NCI-H82 (cell line): ENCODE data around the gene PKP4.

ENCODE experiments used
- DNase-seq: peaks from one replicate; lab custom pipeline; 2025; lab: John Stamatoyannopoulos, UW

PKP4 gene

DNA sequence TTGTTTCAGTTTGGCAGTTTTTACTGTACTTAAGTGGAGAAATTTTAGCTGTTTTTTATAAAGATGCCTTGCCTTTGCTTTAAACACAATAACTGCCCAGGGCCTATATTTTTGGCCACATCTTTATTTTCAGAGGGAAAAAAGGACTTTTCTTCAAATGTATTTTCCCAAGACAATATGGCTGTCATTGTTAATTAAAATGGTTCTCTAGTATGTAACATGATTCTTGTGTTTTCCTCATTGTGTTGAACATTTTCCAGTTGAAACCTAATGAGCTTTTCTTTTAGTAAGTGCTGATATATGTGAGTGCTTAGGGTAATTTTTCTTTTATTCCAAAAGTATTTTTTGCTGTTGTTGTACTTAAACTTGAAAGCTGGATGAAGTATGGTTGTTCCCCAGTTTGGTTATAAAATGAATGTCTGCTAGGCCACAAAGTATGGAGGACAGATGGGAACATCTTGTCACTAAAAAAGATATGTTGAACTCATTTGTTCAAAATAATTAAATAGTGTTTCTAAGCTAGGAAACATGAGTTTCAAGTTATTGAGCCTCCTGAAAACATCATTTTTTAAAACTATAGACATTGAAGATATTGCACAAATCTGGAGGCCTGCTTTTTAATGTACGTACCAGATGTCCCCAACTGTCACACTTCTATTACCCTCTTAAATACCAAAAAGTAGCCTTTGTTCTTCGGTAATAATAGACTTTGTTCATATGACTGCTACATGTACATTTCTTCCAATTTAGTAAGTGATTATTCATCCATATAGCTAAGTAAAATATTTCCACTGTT lies 190.9 kb downstream of the PKP4 start:
- no peak for DNase-seq

DNA sequence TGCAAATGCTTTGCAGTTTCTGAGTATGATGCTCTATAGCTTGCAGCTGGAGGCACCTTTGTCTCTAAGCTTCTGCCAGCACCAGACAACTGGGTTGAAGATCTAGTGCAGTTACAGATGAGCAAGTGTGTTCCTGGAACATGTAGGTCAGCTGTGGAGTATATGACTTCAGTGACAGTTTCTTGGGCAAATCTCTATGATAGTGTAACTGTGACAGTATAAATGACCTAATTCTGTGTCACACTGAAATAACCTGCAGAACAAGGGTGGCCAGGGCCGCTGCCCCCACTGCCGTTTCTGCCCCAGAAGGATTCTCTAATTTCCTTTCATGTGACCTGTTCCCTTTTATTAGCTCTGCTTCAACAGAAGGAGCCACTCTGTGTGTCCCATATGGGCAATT lies 193.1 kb downstream of the PKP4 start:
- DNase-seq: no peak

DNA sequence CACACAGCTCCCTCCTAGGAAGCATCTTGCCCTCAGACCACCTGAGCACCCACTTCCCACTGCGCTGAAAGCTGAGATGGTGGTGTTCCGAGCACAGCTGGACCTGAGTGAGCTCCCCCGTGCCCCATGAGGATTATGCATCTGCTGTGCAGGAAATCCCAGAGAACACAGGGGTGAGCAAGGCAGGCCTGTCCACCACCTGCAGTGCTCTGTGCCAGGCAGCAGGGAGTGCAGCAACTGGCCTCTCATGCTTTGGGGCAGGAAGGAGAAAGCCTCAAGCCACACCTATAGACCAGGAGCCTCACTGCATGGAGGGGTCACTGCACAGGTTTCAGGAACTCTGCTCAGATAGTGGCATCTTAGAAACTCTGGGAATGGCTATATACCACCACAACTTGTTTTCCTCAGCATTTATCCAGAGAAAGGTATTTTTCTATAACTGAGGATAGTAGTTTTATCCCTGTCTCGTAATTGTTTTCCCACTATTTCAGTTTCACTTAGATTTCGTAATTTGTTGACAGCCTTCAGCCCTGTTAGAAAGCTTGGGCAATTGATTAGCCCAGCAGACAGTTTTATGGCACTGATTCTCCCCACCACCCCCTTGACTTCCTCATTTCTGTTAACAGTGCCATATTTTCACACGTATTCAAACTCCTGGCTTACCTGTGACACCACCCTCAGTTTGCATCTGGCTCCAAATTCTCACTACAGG lies 194.1 kb downstream of the PKP4 start:
- peak; percentile 22 for DNase-seq

DNA sequence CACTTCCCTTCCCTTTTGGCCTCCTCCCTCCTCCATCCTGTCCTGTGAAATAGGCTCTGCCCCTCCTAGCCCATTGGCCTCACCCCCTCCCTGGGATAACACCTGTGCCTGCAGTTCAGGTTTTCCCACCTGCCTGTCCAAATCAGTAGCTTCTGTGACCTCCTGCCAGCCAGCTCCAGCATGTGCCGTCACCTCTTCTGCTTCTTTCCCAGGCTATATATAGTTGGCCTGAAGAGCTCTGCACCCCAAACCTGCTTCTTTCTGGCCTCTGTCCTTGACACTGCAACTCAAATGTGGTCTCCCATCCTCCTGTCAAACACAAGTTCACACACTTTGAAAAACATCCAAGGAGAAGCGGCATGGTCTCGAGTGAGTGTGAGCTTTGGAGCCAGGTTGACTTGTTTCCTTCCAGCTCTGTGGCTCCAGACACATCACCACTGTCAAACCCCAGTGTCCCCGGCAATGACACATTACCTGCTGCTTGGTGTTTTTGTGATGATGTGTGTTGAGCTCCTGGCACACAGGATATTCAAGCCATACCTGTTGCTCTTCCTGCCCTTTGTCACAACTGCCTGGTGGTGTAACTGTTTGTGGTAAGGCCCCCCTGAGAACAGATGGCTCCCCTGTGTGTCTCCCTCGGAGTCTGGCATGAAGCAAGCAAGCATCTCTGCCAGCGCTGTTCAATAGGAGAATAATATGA lies 194.8 kb downstream of the PKP4 start:
- DNase-seq: no peak

DNA sequence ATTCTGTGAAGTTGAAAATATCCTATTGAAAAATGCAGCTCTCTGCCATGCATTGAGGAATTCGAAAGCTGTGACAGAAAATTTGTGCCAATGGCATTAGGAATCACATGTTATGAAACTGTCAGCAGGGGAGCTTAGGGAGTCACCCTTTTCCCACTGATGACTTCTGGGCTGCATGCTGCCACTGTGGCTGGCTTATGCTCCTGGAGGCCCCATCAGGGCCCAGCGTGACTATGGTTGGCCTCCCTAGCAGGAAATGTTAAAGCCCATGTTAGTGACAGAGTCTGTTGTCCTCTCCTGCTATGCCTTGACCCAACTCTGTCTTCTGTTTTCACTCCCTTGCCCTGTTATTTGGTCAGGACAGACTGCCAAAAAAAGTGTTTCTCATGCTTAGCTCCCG lies 198.9 kb downstream of the PKP4 start:
- DNase-seq: no peak

DNA sequence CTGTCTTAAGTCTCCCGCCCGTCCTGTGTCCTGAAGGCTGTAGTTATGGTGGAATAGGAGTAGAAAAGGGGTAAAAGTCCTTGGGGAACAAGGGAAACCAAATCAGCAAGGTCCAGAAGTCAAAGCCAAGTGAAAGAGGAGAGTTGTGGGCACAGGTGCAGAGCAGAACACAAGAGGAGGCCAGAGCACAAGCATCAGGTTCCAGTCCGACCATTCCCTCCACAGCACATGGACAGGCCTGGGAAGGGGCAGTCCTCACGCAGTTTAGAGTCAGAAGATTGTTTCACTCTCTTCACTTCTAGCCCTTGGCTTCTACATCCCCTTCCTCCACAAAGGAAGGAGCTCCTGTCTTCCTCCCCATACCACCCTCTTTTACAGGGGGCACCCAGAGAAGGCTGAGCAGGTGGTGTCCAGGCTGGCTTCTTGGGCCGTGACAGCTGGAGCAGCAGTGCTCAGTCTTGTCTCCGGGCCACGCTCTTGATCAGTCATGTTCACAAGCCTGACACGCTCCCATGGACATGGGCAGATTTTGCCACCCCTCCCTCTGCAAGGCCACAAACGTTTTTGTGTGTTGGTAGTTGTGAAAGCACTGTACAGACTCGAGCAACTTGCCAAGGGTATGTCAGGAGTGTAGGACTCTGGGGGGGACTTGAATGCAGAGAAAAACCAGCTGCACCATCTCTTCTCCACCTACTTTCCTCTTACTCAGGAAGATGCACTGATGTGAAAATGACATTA lies 199.9 kb downstream of the PKP4 start:
- DNase-seq: no peak

DNA sequence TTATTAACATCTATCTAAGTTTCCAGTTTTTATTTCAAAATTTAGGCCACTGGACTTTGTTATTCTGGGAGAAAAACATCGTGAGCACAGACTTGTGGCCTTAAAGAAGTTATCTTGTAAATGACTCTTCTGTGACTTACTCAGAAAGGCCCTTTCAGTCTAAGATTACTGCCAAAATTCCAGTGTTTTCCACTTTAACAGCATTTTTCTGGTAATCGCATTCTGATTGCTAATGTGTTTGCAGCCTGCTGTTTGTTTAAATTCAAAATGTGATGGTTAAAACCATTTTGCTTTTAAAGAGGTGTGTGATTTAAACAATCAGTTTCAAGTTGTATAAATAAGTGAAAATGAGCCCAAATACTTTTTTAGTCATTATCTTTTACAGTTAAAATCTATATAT lies 201.6 kb downstream of the PKP4 start:
- no peak for DNase-seq

DNA sequence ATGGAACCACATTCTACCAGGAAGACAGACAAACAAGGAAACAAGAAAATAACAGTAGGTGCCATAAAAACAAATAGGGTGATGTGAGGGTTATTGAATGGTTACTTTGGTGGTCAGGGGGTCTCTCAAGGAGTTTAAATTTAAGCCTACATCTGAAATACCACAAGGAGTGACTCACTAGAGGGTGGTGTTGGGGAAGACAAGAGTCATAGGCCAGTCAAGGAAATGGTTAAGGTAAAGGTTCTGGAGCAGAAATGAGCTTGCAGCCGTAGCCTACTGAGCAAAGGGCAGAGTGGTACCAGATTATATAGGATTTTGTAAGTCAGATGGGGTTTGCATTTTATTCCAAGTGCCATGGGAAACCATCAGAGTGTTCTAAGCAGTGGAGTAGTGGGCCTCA lies 202.7 kb downstream of the PKP4 start:
- no peak for DNase-seq

DNA sequence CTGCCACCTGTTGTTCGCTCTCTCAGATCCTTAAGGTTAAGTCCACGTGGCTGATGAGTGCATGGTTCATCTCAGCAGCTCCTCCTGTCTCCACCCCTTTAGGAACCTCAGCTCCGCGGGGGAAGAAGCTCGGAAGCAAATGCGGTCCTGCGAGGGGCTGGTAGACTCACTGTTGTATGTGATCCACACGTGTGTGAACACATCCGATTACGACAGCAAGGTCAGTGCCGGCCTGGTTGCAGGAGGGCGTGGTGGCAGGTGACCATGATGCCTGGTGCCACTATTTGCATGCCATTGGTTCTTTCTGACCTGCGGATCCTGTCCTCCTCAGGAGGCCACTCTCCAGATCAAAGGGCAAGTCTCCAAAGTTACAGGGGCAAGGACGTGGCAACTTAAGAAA lies 204.5 kb downstream of the PKP4 start:
- DNase-seq: no peak

DNA sequence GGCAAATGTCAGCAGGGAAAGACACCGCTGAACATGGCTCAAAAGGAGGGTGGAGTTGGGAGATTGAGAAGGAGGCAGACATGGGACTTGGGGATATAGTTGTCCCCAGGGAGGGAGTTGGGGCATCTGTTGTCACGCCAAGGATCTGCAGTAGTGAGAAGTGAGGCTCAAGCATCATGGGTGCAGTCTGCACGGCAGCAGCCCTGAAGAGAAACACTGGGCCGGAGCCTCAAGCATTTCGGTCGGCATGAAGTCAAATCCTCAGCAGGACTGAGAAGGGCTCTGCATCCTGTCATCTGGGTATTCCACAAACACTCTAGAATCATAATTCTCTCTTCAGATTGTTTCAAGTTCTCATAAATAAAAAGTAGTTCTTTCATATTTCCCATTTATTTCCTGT lies 205.7 kb downstream of the PKP4 start:
- no peak for DNase-seq

DNA sequence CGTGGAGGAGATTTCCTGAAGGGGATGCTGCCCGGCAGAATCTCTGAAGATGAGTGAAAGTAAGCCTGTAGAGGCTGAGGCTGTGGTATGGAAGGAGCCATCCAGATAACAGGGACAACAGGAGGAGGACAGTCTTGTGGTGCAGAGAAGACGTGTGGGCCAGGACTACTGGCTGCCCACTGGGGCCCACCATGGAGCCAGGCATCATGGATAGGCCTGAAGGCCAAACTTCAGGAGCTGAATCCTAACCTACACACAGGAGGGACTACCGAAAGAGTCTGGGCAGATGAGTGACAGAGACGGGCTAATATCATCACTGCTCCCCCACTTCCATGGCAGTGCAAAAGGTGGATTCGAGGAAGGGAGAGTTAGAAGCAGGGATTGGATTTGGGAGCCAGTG lies 207.0 kb downstream of the PKP4 start:
- no peak for DNase-seq

DNA sequence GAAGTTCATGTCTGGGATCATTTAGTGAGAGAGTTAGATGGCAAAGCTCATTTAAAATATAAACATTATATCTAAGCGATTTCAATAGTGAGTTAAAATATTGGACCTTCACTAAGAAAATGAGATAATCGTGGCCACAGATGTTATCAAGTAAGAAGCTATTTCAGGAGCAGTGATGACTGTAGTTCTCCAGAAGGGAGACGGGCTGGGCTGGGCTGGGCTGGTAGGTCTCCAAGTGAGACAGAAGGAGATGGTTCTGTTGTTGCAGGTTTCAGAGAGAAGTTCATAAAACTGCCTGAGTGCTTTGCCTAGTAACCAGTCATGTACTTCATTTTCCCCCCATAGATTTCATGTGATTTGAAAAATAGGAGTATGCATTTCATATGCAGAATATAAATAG lies 208.2 kb downstream of the PKP4 start:
- DNase-seq: no peak

DNA sequence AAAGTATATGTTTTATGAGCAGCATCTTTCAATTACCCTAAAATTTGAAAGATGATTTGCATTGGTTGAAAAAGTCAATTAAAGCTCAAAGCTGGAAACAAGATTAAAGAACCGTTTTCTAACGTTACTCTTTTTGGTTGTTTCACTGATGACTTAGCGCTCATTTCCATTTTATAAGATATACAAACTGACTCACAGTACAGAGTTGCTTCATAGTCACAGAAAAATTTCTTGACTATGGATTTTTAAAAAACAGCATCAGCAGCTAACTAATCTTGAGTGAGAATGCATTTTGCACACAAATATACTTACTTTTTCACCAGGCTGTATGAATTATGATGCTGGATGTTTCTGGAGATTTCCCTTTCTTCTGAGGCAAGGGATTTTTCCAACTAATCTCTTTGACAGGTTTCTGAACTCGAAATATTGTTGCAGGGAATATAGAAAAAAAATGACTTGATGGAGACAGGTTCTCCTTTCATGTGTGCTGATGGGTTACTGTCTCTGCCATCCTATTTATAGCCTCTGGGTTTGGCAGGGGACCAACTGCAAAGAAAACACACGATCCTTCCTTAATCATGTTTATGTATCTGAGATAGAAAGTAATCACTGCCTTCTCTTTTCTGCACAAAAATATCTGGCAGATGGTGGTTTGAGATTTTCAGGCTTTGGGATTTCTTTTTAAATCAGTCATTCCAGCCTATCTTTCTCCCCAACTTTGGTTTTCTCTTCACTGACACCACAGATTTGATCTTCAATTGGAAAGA lies 209.0 kb downstream of the PKP4 start:
- DNase-seq: no peak

DNA sequence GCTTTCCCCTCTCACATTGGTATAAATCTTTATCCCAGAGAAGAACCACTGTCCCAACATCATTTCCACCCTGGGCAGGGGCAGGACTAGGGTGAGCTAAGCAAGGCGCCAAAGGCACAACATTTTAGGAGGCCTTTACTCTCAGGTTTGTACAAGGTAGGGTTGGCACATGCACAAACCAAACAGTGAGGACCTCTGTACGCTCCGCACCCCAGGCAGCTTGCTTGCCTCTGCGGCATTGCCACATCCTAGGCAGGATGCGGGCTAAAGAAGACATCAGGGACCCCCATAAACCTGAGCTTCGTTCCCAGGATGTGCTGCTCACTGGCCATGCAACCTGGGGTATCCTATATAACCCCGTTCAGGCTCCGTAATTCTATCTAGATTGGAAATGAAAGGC lies 210.2 kb downstream of the PKP4 start:
- DNase-seq: no peak

DNA sequence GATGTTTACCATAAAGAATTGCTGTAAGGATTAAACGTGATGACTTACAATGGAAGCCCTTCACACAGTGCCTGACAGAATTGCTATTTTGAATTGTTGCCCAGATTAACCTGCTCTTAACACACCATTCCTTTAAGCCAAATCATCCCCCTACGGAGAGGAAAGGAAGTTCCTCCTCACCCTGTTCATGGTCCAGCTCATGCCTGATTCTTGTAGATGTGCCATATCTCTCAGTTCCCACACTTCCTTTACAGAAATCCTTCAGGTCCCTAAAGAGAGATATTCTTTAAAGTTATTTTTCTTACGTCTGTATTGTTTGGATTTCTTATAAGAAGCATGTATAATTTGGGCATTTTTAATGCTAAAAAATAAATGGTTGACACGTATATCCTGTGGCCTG lies 210.8 kb downstream of the PKP4 start:
- no peak for DNase-seq

DNA sequence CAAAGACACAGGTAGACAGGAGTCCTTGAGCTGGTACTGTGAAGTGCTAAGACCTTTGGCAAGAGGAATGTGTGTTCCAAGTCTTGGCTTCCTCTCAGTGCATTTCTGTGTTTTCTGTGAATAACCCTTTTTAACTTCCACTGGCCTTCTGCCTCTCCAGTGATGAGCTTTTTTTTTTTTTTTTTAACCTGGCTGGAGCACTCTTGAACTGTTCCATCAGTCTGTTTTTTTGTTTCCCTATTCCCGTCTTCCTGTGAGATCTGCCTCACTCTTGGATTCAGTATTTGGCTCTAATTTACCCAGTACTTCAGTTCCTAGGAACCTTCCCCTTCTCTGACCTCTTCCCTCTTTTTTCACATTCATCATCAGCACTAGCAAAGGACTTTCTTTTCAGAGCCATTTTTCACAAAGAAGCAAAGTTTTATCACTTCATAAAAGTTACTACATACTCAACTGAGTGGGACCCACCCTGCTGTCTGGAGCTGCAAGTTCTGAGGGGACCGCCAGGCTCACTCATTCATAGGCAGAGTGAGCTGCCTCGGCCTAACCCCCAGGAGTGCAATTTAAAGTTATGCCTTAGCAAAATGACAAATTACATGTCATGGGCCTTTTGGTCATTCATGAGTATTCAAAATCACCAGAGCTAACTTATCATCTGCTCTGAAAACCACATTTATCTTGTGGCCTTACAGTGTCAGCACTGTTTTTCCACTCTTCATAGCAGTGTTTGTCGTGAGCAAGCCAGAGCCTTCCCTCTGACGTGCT lies 211.4 kb downstream of the PKP4 start:
- no peak for DNase-seq

DNA sequence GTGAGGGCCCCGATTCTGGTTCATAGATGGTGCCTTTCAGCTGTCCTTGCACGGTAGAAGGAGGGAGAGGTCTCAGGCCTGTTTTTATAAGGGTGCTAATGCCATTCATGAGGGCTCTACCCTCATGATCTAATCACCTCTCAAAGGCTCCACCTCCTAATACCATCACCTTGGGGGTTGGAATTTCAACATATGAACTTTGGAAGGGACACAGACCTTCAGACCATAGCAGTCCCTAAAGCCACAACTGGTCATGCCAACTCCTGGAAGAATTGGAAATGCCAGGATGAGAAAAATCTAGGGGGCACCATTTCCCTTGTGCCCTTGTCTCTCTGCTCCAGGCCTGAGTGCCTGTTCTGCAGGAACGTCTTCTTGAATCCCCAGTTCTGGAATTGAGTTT lies 213.5 kb downstream of the PKP4 start:
- DNase-seq: no peak

DNA sequence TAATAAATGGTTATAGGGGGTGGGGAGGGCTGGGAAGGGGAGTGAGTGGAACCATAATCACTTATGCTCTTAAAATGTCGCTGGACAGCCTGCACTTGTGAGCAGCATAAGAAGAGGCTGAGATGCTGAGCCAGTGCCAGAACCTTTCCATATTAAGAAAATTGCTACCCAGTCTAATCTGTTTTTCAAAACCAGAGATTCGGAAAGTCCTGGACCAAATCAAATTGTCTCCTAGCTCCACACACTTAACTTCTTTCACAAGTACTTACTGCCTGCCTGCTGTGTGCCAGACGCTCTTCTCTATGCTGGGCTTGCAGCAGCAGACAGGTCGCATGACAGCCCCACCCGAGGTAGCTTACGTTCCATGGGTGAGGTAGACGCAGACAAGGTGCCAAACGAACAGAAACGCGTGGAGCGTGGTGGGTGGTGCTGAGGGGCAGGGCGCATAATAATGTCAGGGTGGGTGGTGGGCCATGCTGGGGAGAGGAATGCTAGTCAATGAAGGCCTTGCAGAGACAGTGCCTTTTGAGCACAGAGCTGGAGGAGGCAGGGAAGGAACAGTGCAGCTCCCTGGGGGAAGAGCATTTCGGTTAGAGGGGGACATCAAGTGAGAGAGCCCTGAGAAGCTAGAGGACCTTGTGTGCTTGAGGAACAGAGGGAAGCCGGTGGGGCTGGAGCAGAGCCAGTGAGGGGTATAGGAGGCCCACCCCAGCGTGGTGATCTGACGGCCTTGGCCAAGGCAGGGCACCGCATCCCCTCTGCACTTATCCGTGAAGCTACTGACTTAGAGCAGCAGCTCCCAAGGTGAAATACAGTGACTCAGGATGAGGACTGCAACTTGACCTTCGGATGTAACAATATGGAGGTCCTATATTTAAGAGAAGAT lies 214.9 kb downstream of the PKP4 start:
- DNase-seq: no peak

DNA sequence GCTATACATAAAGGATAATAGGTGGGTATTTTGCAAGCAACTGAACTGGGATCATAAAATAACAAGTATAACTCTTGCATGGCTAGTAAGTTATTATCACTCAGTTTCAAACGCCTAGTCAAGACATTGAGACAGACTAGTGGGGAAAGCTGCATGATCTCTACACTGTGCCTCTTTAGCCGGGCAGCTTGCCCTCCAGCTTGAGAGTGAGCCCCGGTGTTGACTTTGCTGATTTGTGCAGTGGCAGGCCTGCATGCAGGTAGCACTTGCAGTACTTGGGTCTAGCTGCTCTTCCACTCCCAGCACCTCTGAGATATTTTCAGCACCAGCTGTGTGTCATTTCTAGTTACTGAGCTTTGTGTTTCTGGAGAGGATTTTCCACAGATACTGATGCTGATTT lies 219.5 kb downstream of the PKP4 start:
- DNase-seq: no peak

DNA sequence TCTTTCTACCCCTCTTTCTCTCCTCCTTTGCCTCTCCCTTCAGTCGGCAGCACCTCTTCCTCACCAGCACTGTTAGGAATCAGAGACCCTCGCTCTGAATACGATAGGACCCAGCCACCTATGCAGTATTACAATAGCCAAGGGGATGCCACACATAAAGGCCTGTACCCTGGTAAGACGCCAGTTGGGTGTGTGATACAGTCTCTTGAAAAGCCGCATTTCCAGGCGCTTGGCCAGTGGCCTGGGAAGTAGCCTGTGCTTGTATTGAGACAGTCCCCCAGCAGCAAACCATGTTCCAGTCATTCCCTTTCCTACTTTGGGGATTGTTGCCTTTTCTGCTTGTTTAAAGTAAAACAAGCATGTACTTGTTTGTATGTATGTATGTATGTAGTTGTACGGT lies 219.9 kb downstream of the PKP4 start:
- no peak for DNase-seq
